Mesothelial cell of epicardium (in vitro differentiated cells): Measurements from ENCODE around the gene TUBB. TPM values are rescaled to one million over a fixed set of nuclear protein-coding genes. Genes with fewer than 3 reads are reported as not detected.

Experiments
- DNase-seq, 2 experiments: peaks; one replicate each; pipeline ENCODE4 v3.0.0; 2021; ENCODE audit warnings: low spot score in 2 of 2; ENCODE audit not compliant: unreplicated experiment in 2 of 2
- H3K27ac Mint-ChIP-seq: 2 replicates; pipeline ENCODE4 v1.8.0; 2021; ENCODE audit warnings: mixed read lengths
- H3K27me3 Mint-ChIP-seq: 2 replicates; pipeline ENCODE4 v1.8.0; 2021; ENCODE audit warnings: low read depth, mixed read lengths
- H3K36me3 Mint-ChIP-seq: 2 replicates; pipeline ENCODE4 v1.8.0; 2021; ENCODE audit warnings: mixed read lengths
- H3K4me1 Mint-ChIP-seq: 2 replicates; pipeline ENCODE4 v1.8.0; 2021; ENCODE audit warnings: mixed read lengths
- H3K4me3 Mint-ChIP-seq: 2 replicates; pipeline ENCODE4 v1.8.0; 2021; ENCODE audit warnings: mild to moderate bottlenecking, moderate library complexity, mixed read lengths
- H3K9me3 Mint-ChIP-seq: 2 replicates; pipeline ENCODE4 v1.8.0; 2021; ENCODE audit warnings: mixed read lengths
- CTCF ChIP-seq: fragments of 200-600 bp; sonication (generic); IDR thresholded peaks from one replicate; pipeline ENCODE4 v1.5.0; 2021; ENCODE audit warnings: antibody characterized with exemption; ENCODE audit not compliant: unreplicated experiment
- total RNA-seq: library from RNA; stranded (reverse); gene quantifications from 3 replicates; pipeline ENCODE4 v1.2.1, GENCODE V29; 2021

TUBB gene
- total RNA-seq, 1 donor from 2014 or later = 1,094 TPM

- DNase-seq = no peak
- Mint-ChIP-seq H3K9me3 (no peaks in the 10 kb centered on the region), H3K27ac (peak overlapping the region; percentile 93), H3K27me3 (no peaks in the 10 kb centered on the region), H3K4me1 (peaks cover 45% of the 10 kb centered on the region), H3K36me3 (no peaks in the 10 kb centered on the region), H3K4me3 (peak overlapping the region; percentile 89)
- TF ChIP-seq CTCF = no peak
Measured at GRCh38 chr6:30691208-30691847, 28.8 kb upstream of the TUBB start.

- Mint-ChIP-seq H3K36me3 (peaks cover 5% of the 10 kb centered on the region), H3K9me3 (no peaks in the 10 kb centered on the region), H3K4me1 (peaks cover 13% of the 10 kb centered on the region), H3K27ac (no peak overlapping the region), H3K27me3 (no peaks in the 10 kb centered on the region), H3K4me3 (no peak overlapping the region)
- TF ChIP-seq CTCF = no peak
- no peak for DNase-seq
Measured at GRCh38 chr6:30696432-30696831, 23.7 kb upstream of the TUBB start.

- no peaks in the 10 kb centered on the region for H3K27me3 Mint-ChIP-seq
- peaks cover 1% of the 10 kb centered on the region for H3K4me1 Mint-ChIP-seq
- H3K9me3 Mint-ChIP-seq = no peaks in the 10 kb centered on the region
- DNase-seq = no peak
- TF ChIP-seq CTCF = no peak
- no peak overlapping the region for H3K27ac Mint-ChIP-seq
- no peak overlapping the region for H3K4me3 Mint-ChIP-seq
- H3K36me3 Mint-ChIP-seq = peaks cover 30% of the 10 kb centered on the region
Measured at GRCh38 chr6:30700340-30700739, 19.8 kb upstream of the TUBB start.

- DNase-seq = no peak
- Mint-ChIP-seq H3K36me3 (peaks cover 45% of the 10 kb centered on the region), H3K9me3 (no peaks in the 10 kb centered on the region), H3K27ac (no peak overlapping the region), H3K27me3 (no peaks in the 10 kb centered on the region), H3K4me3 (no peak overlapping the region), H3K4me1 (no peaks in the 10 kb centered on the region)
- TF ChIP-seq CTCF = no peak
Measured at GRCh38 chr6:30703011-30703410, 17.1 kb upstream of the TUBB start.

- Mint-ChIP-seq H3K27me3 (no peaks in the 10 kb centered on the region), H3K9me3 (no peaks in the 10 kb centered on the region), H3K4me3 (no peak overlapping the region), H3K27ac (no peak overlapping the region), H3K4me1 (no peaks in the 10 kb centered on the region), H3K36me3 (peaks cover 50% of the 10 kb centered on the region)
- DNase-seq = no peak
- no peak for TF ChIP-seq CTCF
Measured at GRCh38 chr6:30703821-30704220, 16.3 kb upstream of the TUBB start.

GRCh38 chr6:30705620-30706019 is 14.5 kb upstream of the TUBB start:
- H3K9me3 Mint-ChIP-seq = no peaks in the 10 kb centered on the region
- DNase-seq = no peak
- no peaks in the 10 kb centered on the region for H3K27me3 Mint-ChIP-seq
- H3K36me3 Mint-ChIP-seq = peaks cover 56% of the 10 kb centered on the region
- no peak for TF ChIP-seq CTCF
- no peak overlapping the region for H3K4me3 Mint-ChIP-seq
- no peaks in the 10 kb centered on the region for H3K4me1 Mint-ChIP-seq
- no peak overlapping the region for H3K27ac Mint-ChIP-seq
